Astrocyte (in vitro differentiated cells and primary cell): ENCODE results near the gene CCDC80.

Experiments
- EZH2 ChIP-seq: IDR thresholded peaks from 2 replicates; pipeline ENCODE4 v1.6.1; 2012; ENCODE audit warnings: mild to moderate bottlenecking, low read length, inconsistent platforms; ENCODE audit not compliant: insufficient read depth
- TF ChIP-seq, protein P1 (sequence below): IDR thresholded peaks from 2 replicates; pipeline ENCODE4 v1.5.1; 2011; ENCODE audit warnings: low read depth, mild to moderate bottlenecking, inconsistent platforms, low read length, moderate library complexity; ENCODE audit not compliant: insufficient read depth

DNA sequence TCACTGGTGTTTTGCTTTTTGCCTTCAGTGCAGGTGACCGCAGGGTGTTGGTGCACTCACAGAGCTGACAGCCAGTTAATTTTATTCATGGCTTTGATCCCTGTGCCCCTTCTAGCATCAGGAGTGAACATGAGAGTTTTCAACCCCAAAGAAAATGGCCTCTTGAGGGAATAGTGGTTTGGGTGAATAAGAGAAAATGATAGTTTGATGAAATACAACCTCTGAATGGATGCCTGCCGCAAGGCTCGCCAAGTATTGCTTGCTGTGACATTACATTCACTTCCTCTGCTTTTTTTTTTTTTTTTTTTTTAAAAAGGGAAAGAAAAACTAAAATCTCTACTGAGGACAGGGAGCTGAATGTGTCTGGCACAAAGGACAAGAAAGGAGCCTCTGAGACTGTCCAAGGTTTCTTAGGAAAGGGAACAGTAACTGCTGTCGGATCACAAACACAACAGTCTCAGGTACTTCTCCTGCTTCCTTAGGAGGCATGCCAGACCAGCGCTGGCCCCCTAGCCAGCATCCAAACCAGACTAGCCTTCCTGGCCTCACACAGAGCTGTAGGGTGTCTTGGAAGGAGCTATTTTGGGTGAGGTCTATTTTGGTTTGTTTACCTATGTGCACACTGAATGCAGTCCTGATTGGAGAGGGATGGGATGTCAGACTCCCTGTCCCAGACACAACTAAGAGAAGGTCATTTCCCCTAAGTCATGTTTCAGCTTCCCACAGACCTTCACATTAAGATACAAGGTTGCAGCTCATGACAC is 29.0 kb downstream of the CCDC80 start:
- TF ChIP-seq, protein P1, sequence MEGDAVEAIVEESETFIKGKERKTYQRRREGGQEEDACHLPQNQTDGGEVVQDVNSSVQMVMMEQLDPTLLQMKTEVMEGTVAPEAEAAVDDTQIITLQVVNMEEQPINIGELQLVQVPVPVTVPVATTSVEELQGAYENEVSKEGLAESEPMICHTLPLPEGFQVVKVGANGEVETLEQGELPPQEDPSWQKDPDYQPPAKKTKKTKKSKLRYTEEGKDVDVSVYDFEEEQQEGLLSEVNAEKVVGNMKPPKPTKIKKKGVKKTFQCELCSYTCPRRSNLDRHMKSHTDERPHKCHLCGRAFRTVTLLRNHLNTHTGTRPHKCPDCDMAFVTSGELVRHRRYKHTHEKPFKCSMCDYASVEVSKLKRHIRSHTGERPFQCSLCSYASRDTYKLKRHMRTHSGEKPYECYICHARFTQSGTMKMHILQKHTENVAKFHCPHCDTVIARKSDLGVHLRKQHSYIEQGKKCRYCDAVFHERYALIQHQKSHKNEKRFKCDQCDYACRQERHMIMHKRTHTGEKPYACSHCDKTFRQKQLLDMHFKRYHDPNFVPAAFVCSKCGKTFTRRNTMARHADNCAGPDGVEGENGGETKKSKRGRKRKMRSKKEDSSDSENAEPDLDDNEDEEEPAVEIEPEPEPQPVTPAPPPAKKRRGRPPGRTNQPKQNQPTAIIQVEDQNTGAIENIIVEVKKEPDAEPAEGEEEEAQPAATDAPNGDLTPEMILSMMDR, result no peak
- no peak for TF ChIP-seq EZH2
